HG02884 (cell line): ENCODE results near the gene MMP24OS.

ENCODE experiments used
- ATAC-seq: cut with Tn5 transposase; IDR thresholded peaks from one replicate; pipeline ENCODE4 v1.9.1; 2021; ENCODE audit warnings: mild to moderate bottlenecking, moderate library complexity; ENCODE audit not compliant: unreplicated experiment

MMP24OS gene

DNA sequence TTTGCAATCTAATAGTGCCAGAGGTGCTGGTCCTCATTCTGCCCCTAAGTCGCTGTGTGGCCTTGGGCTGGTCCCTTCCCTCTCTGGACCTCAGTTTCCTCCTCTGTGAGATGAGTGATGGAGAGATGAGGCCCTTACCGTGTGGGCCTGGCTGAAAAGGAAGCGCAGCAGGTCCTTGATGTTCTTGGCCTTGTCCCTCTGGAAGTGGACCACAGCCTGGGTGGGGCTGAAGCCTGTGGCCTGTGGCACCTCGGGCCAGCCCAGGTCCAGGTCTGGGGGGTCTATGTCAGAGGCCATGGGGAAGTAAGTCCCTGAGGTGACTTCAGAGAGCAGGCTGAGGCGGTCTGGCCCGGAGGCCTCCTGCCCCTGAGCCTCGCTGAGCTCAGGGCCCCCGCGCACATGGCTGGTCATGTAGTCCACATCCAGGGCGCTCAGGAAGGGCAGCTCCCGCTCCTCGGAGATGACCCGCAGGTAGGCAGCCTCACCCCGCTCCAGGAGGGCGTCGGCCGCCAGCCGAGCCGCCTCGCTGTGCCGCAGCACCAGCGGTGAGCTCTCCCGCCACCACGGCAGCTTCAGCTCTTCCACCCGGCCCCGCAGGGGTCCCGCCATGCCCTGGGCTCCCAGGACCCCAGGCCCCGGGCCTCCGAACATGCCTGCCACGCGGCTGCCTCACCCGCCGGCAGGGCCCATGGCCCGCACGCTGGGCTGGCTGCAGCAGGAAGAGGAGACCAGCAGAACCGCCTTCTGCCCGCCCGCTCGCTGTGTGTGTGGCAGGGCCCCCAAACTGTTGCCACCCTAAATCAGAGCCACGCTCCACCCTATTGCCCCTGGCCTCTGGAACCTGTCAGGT, 14.0 kb upstream of the MMP24OS start, which contains the start of gene FAM83C:
TSS of gene FAM83C (minus strand) at position 772 of the 850 bp plus-strand sequence. CDS start at position 651, 121 bp downstream.
- ATAC-seq = no peak

DNA sequence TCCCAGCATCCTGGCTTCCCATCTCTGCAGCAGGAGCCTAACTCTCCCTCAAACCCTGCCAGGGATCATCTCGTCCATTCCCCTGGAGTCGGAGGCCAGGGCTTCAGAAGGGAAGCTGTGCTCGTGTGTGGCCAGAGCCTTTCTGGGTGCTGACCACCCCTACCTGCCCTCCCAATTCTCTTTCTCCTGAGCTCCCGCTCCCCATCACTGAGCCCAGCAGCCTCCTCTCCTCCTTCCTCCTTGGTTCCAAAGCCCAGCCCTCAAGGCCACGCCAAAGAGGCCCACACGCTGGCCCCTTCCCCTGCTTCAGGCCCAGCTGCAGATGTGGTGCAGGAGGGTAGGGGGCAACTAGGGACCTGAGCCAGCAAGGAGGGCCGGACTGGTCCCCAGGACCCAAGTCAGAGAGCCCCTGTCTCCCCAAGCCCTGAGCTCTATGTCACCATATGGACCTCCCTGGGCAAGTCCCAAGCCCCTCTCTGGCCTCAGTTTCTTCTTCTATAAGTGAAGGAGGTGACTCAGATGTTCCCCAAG, 13.0 kb upstream of the MMP24OS start:
- ATAC-seq = no peak

DNA sequence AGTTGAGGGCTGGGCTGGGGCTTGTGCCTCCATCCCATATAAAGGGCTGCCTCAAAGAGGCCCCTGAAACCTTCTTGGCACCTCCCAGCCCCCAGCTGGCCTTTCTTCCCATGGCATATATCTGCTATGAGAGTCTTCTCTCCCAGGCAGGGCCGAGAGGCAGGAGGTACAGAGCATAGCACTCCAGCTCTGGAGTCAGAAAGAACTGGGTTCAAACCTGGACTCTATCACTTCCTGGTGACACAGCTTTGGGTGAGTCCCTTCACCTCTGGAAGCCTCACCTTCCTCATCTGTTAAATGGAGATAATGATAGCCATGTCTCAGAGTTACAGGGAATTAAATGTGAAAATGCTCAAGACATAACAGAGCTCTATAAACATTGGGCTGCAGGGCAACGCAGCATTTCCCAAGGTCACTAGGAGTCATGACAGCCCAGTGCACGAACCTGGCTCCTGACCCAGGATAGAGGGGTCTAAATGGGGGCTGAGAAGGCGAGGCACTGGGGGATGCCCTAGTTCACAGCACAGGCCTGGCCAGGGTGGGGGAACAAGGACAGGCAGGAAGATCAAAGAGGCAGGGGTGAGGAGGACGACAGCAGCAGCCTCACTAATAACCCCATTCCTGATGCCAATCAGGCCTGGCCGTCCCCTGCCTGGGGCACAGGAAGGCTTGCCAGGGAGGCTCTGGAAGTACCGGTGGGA, 12.4 kb upstream of the MMP24OS start:
- no peak for ATAC-seq

DNA sequence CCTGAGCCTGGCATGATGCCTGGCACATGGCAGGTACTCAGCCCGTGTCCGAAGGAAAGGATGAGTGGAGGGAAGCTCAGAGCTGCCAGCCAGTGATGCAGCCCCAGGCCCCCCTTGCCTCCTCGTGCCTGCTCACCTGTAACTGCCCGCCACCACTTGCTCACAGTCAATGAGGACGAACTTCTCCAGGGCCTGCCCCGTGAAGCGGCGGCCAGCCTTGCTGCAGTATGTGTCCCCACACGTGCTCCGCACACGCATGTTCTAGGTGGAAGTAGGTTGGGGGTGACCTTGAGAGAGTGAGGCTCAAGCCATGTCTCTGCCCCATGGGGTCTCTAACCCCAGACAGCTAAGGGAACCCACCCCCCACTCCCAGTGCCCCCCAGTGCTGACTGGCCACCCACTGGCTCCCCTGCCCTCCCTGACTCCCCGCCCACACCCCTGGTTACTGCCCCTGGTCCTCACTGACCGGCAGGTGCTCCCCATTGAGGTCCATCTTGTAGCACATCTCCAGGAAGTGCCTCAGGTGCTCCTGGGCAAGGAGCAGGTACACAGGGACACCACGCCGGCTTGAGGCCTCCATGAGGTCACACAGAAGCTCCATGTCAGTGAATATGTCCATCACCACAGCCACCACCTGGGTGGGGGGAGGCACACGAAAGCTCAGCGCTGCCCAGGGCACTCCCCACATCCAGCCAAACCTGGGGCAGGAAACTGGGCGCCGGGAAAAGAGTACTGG, 10.6 kb upstream of the MMP24OS start:
- ATAC-seq = no peak

DNA sequence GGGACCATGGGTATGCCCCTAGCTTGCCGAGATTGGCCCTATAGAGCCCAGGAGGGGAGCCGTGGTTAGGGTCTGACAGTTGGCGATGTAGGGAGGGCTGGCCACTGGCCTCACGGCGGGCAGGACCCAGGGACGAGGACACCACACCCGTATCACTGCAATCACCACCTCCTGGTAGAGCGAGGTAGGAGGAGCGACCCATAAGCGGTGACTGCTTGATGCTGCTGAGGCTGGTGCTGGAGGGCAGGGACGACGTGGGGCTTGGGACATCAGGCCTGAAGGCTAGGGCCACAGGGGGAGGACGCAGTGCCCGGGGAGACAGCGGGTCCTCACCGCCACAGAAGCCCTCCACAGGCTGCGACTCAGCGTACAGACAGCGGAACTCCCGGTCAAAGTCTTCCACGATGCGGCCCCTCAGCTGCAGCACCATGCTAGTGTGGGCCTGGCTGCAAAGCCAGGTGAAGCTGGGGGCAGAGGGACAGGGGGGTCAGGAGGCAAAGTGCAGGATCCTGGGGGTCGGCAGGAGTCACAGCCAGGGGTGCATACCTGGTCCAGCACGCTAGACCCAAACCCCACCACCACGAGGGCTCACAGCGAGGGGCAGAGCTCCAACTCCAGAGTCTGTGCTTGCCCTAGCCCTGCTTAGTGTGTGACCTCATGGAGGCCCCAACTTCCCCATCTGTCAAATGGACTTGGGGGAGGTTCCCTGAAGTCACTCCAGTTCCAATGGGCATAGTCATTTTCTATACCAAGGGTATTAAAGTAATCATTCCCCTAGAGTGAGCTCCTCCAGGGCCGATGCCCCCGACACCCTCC, 9.8 kb upstream of the MMP24OS start:
- ATAC-seq = no peak

DNA sequence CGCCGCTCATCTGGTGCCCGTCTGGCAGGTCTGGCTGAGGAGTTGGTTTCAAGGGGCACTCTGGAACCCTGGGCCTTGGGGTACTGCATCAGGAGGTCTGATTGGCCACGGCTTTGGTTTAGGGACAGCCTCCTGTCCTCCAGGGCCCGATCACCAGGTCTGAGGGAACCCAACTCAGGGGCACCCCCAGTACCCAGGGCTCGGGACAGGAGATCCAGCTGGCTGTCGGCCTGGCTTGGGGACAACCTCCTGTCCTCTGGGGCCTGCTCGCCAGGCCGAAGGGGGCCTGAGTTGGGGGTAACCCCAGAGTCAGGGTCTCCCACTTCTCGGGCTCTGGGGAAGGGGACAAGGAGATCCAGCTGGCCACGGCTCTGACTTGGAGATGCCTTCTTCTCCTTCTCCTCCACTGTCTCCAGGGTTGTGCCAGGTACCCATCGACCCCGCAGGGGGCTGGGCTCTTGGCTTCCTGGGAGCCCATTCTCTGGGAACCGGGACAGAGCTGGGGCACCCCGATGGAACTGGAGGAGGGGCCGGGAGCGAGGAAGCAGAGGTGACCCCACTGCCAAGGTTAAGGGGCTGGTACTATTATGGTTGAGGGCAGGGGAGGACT, 9.1 kb upstream of the MMP24OS start:
- no peak for ATAC-seq

DNA sequence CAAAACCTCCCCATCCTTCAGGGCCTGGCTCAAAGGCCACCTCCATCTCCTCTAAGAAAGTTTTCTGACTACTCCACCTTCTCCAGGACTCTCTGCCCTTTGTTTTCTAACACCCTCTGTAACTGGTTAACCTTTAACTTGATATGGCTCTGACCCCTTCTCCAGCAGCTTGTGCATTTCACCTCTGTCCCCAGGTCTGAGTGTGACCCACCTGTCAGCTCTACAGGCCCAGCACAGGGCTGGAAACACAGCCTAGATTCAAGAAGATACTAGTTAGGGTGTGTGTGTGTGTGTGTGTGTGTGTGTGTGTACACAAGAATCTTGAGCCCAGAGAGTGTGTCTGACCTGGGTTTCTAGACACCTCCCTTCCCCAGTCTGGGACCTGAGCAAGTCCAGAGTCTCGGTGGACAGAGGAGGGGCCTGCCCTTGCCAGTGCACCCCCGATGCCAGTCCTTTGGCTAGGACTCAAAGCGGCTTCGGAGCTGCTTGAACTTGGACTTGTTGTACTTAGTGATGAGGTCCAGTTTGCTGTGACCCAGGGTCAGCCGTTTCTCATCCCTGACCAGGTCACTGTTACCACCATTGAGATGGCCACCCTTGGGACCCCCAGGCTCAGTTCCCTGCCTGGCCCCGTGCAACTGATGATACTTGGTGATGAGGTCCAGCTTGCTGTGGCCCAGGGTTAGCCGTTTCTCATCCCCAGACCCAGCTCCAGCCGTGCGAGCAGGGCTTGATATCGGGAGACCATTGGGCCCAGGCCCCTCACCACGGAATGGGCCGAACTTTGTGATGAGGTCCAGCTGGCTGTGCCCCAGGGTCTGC, 8.4 kb upstream of the MMP24OS start:
- no peak for ATAC-seq

DNA sequence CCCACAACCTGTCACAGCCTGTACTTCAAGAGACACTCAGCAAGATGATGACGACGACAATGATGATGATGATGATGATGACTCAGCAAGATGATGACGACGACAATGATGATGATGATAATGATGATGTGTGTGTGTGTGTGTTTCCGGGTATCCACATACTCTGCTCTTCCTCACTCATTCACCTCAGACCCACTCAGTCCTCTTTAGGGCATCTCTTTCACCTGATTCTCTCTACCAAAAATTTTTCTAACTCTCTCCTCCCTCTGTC, 7.8 kb upstream of the MMP24OS start:
- ATAC-seq = no peak

DNA sequence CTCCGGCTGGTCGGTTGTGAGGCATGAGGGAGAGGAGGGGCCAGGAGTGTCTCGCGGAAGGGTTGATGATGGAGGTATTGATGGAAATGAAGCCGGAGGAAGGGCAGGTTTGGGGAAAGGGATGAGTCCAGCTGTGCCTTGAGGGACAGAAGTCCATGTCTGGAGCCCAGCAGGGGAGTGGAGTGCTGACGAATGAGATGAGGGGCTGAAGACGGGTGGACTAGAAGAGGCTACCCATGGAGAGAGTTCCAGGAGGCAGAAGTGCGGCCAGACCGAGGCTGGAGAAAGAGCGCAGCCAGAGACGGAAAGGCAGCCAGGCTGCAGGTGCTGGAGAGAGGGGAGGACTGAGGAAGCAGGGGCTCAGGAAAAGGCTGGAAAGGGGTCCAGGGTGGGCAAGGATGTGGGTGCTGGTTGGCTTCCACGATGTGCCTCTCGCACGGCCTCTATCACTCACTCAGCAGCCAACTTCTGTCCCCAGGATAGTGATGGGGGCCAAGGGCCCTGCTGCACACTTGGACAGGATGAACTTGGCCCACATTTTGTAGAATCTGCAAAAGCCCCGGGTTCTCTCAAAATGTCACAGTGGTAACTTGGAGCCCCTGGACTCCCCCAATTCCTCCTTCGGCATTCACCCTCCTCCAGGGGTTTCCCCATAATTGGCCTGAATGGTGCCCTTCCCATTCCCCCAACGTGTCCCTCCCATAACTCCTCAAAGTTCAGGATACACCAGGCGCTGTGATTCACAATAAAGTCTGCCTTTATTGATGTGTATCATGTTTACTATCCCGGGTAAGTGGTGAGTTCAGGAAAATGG, 7.3 kb upstream of the MMP24OS start:
- ATAC-seq = no peak

DNA sequence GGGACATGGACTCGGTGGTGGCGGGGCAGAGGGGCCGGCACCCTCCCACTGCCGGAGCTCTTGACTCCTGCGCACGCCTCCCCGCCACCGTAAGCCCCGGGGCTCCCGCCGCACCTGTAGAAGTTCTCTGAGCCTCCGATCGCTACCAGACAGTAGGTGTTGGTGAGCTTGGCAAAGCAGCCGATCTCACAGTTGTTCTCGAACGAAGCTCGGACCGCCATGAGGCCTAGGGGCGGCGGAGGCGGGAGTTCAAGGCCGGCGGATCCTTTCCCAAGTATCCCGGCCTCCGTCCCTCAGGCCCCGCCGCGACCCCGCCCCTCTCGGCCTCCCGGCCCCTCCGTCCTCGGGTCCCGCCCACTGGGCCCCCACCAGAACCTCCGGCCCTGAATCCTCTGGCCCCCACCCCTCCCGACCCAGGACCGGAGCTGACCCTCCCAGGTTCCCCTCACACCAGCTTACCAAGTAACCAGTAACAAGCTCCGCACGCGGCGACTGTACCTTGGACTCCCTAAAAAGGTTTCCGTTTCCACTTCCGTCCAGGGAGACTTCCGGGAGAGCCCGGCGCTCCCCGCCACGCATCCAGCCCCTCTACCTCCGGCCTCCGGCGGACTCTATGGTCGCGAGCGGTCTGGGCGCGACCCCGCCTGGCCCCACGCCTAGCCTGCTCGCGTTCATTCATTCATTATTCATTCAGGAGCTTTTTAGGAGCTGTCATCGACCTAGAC, 6.5 kb upstream of the MMP24OS start, which contains the start of gene EIF6:
TSS of gene EIF6 (minus strand) at position 506 of the 725 bp plus-strand sequence. CDS start at position 221, 285 bp downstream.
- peak; percentile 75 for ATAC-seq

DNA sequence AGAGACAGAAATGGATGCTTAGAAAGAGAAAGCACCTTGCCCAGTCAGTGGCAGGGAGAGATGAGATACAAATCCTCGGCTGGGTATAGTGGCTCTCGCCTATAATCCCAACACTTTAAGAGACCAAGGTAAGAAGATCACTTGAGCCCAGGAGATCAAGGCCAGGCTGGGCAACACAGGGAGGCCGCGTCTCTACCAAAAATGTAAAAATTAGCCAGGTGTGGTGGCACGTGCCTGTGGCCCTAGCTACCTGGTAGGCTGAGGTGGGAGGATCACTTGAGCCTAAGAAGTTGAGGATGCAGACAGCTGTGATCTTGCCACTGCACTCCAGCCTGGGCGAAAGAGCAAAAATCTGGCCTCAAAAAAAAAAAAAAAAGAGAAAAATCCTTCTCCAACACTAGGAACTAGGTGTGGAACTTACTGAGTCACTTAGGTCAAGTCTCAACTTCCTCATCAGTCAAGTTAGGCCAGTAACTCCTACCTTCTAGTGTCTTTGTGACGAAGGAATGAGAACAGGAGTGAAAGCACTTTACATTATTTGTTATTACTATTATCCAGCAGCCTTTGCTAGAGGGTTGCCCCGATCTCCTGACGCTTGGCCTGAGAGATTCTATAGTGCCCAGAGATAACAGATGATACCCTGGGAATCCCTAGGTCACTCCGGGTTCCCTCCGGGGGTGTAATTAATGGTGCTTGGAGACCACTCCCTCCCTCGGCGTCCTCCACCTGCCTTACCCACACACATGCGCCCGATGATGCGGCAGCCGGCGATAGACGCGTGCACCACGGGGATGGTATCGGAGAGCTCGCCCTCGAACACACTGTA, 5.7 kb upstream of the MMP24OS start:
- ATAC-seq = no peak

DNA sequence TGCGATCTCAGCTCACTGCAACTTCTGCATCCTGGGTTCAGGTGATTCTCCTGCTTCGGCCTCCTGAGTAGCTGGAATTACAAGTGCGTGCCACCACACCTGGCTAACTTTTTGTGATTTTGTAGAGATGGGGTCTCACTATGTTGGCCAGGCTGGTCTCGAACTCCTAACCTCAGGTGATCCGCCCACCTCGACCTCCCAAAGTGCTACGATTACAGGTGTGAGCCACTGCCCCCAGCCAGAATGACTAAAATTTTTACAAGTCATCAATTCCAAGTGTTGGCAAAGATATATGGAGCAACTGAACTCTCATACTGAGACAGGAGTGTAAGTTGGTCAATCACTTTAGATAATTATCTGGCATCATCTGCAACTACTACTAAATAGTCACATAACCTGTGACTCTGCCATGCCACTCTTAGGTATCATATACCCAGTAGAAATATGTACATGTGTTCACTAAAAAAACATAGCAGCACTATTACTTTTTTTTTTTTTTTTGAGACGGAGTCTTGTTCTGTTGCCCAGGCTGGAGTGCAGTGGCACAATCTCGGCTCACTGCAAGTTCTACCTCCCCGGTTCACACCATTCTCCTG, 3.7 kb upstream of the MMP24OS start:
- ATAC-seq = no peak

DNA sequence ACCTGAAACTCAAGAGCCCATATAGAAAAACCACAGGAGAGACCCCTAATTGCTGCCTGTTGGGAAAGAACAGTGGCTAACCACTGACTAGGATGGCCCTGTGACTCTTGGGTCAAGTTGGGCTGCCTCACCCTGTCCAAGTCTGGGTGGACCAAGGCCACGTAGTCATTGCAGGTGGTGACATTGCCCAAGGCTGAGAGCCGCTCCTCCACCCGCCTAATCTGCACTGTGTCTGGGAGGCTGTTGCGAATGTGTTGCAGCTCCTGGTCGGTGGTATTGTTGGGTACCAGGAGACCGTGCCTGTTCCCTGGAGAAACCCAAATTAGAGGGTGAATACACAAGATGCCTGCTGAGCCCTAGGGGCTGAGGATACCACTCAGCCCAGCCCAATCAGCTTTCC, 2.6 kb upstream of the MMP24OS start:
- ATAC-seq = no peak

DNA sequence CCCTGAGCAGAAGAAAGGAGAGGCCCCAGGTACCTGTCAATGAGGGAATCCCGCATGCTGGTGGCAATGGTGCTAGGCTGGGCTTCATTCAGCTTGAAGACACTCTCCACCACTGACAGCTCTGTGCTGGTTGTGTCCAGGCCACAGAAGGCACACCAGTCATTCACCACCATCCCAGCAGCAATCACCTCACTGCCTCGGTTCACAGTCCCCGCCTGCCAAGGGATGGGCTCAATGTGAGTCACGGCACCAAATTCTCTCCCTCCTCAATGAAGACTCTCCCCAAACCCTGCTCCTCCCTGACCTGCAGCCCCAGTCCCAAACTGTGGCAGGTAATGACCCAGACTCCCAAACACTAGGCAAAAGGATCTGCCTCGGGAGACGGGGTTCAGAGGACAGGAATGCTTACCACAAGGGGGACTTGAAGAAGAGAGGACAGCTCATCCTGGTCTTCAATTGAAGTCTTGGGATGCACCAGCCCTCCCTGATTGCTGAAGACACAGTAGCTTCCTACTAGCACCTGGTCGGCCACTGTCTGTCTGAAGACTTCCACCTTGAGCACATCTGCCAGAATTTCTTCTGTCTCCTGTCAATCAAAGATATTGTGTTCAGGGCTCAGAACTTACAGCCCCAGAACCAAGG, 1.7 kb upstream of the MMP24OS start:
- no peak for ATAC-seq

DNA sequence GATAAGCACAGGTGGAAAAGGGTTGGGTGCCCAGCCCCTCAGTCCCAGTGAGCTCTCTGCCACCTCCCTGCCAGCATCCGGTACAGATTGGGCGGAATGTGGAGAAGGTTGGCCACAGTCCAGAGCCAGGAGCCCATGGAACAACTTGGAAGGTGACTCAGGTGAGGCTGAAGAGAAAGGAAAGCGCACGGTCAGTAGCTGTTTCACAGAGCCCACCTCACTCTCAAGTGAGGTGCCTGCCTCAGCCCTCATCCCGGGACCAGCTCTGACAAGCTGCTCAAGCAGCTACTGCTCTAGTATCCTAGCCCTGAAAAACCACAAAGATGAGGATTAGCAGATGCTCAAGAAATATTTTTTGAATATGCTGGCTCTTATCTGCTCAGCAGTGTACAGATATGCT, 1.1 kb upstream of the MMP24OS start:
- ATAC-seq = no peak

DNA sequence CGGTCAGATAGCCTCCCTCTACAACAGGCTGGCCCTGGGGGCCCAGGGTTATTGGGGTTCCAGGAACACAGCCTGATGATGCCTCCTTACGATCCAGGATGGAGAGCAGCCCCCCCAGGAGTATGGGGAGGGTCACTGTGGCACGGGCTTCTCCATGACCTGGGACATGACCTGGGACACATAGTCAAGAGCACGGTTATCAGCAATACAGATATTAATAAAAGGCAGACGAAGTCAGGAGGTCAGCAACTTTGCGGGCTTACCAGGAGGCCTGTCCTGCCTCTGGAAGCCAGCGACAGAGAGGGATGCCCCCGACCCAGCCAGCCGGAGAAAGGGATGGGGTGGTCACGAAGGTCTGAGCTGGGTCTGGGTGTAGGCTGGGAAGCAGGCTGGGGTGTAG, 795 bp downstream of the MMP24OS start:
- ATAC-seq = no peak
